ENCODE measurements around the gene MACC1.

MACC1 gene

DNA sequence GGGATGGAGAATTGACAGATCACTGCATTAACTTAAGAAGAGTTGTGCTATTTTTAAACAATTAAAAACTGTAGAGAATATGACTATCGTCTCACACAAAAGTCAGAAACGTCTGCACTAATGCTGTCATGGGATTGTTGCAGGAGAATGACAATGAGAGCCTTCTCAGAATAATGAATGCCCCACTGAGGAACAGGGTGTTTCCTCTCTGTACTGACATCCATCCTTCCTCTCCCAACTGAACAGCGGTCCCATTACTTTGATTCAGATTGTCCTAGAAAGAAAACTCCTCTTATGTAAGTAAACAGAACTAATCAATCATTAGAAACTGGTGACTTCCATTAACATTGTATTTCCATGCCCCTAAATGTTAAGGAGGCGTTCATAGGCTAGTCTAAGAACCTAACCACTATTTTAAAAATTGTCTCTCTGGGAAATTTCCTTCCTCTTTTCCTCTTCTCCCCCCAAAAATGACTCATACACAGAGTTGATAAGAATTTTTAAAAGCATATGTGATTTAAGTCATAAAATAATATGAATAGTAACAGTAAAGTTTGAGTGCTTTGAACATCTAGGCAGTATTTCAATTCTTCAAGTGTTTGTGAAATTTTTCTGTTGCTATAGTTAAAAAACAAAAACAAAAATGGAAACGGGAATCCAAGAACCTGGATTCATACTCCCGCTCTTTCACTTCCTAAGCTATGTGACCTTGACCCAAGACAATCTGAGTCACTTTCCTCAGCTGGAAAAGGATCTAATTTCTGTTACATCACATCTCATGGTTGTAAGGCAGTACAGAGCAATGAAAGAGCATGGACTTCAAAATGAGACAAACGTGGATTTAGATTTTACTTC, 12.7 kb upstream of the MACC1 start:
- DNase-seq (ENCODE audit: low spot score) = no peak

DNA sequence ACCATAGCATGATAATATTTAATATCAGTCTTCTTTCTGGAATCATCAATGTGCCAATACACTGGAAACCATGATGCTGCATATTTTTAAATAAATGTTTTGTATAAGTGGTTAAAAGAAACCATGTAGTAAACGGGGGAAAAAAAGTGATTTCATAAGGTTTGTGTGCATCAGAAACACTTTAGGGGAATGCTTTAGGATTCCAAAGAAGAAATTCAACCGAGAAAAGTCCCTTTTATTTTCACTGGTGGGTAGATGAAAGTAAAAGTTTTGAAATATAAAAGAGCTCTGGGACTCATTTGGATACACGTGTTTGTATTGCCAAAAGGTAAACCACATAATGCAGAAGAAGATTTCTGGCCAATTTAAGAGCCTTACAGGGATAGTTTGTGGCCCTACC, 11.9 kb upstream of the MACC1 start:
- DNase-seq (ENCODE audit: low spot score) = no peak

DNA sequence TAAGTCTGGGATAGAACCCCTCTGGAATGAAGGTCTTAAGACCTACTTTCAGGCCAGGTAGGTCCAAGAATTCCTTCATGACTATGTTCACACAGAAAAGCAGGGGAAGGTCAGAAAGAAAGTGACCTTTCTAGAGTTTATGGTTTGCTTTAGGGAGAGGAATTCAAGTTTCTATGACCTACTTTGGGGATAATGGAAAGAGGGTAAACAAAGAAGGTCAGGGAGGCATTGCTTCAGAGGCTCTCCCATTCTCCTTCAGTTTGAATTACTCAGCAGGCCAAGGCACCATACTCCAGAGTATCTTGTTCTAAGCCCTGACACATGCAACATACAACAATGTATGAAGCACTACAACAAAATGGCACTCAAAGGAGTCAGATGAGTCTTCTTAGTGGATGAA, 11.5 kb upstream of the MACC1 start:
- no peak for DNase-seq (ENCODE audit: low spot score)

DNA sequence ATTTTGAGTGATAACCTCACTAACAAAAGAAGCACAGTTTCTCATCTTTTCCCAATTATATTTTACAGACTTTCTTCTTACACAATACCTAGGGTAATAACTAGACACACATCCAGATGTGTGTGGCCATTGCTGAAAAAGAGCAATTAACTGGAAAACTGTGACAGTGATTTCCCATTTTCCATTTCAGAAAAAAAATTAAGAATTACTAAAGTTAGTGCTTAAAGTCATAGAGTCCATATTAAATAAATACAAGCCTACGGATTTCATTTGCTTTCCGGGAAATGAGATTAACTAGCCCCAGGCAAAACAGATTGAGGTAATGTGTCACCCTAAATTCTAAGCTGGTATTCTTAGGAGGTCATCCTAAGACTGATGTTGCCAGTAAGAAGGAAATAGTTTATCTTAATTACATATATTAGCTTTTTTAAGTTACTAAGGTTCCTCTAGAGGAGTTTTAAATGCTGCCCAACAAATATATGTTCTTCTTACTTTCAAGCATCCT, 10.2 kb upstream of the MACC1 start:
- no peak for DNase-seq (ENCODE audit: low spot score)

GRCh38 chr7:20226860-20227259, 9.7 kb upstream of the MACC1 start:
- no peak for DNase-seq (ENCODE audit: low spot score)

GRCh38 chr7:20225384-20225783, 8.2 kb upstream of the MACC1 start:
- no peak for DNase-seq (ENCODE audit: low spot score)

GRCh38 chr7:20224025-20224424, 6.8 kb upstream of the MACC1 start:
- DNase-seq (ENCODE audit: low spot score) = no peak

GRCh38 chr7:20223356-20223755, 6.2 kb upstream of the MACC1 start:
- DNase-seq (ENCODE audit: low spot score) = no peak

- DNase-seq (ENCODE audit: low spot score) = no peak
Measured at GRCh38 chr7:20222219-20222828, 5.1 kb upstream of the MACC1 start.

DNA sequence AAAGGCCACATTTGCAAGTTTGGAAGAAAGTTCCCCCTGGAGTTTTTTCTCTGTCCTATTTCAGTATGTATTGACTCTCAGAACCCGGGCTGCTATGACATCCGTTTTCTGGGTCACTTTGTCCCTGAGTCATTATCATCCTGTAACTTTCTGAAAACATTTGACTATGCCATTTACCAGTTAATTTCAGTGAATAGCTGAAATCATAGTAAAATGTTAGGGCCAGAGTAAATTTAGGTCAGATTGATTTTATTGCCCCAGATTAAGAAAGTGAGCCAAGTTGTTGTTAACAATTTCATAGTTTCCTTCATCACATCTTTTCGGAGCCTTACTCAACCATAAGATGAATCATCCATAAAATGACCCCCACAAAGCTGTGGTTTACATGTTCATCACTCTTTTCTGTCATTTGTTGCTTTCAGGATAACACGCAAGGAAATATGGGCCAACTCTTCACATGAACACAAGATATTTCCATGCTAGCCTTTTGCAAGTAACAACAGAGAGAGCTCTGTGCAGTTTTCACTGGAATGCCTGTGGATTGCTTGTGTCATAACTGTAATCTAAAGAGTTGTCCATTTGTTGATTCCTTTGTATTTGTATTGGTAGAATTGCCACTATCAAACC, 3.9 kb upstream of the MACC1 start:
- DNase-seq (ENCODE audit: low spot score) = no peak

DNA sequence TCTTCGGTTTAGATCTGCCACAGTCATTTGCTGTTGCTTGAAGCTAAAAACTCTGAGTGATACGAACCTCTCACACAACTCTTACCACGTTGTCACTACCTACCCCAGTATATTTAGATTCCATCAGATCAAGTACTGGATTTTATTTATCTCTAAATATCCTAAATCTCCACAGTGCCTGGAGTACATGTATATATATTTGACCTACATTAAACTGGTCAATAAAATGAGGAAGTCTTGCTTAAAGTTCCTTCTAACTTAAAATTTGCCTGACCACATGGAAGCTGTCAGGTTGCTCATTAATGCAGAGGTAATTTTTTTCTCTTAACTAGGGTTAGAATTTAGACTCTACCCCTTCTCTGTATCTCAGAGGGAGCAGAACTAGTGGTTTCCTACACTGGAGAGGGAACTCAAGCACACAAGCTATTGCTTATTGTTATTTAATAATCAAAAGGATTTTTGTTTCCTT, 3.1 kb upstream of the MACC1 start:
- DNase-seq (ENCODE audit: low spot score) = no peak

GRCh38 chr7:20219446-20220292, 2.5 kb upstream of the MACC1 start:
- no peak for DNase-seq (ENCODE audit: low spot score)

- no peak for DNase-seq (ENCODE audit: low spot score)
Measured at GRCh38 chr7:20219062-20219445, 1.9 kb upstream of the MACC1 start.

- no peak for DNase-seq (ENCODE audit: low spot score)
Measured at GRCh38 chr7:20218279-20218678, 1.1 kb upstream of the MACC1 start.

DNA sequence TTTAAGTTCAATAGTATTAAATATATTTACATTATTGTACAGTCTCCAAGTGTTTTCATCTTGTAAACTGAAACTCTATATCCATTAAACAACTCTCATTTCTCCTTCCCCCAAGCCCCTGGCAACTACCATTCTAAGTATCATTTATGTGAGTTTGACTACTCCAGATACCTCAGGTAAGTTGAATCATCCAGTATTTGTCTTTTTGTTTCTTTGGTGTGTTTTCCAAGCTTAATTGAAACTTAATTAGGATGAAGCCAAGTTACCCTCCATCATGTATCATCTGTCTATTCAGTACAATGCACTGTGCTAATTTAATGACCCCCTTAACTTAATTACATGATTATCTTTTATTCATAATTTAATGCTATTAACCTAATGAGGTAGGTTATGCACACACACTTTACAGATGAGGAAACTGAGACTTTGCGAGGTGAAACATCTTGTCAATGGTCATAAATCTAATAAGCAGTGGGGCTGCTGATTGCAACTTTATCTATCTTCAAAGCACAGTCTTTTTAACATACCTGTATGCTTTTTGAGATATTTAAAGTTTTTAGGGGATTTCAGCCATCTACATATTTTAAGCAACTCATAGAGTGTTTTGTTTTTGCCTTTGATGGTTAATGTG, 663 bp downstream of the MACC1 start:
- no peak for DNase-seq (ENCODE audit: low spot score)

GRCh38 chr7:20214921-20215669, 2.1 kb downstream of the MACC1 start:
- no peak for DNase-seq (ENCODE audit: low spot score)

GRCh38 chr7:20214132-20214531, 3.1 kb downstream of the MACC1 start:
- DNase-seq (ENCODE audit: low spot score) = no peak

- DNase-seq (ENCODE audit: low spot score) = no peak
Measured at GRCh38 chr7:20213378-20213777, 3.8 kb downstream of the MACC1 start.

DNA sequence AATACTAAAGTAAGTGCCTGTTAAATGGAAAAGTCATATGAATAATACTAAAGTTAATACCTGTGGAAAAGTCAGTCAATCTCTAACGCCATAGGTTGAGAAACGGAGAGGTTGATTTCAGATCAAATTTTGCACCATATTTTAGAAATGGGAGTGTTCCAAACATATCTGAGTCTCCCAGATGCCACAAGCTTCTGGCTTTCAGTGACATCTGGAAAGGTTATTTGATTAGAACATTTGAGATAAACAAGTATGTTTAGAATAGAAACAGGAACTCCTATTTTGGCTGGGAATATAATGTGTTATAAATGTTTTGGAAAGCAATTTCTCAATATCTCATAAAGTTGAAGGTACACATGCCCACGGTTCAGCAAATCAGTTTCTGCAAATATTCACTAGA, 5.8 kb downstream of the MACC1 start:
- DNase-seq (ENCODE audit: low spot score) = no peak

- DNase-seq (ENCODE audit: low spot score) = no peak
Measured at GRCh38 chr7:20208651-20209307, 8.4 kb downstream of the MACC1 start.

All from iPS-NIHi11 (cell line).